Dermis blood vessel endothelial cell (primary cell): ENCODE measurements around the gene FYTTD1. TPM values are rescaled to one million over a fixed set of nuclear protein-coding genes. Genes with fewer than 3 reads are reported as not detected.

Experiments
- DNase-seq: peaks from one replicate; pipeline ENCODE4 v3.0.0; 2010
- total RNA-seq: library from RNA; depleted of rRNA; stranded (reverse); fragments of >200 nt; gene quantifications from 2 replicates; pipeline ENCODE4 v1.2.3, GENCODE V29; 2014

Gene FYTTD1
- total RNA-seq, 1 donor from 2014 or later: 73.2 TPM

- DNase-seq: no peak
Measured at GRCh38 chr3:197737749-197738462, 11.8 kb upstream of the FYTTD1 start.

DNA sequence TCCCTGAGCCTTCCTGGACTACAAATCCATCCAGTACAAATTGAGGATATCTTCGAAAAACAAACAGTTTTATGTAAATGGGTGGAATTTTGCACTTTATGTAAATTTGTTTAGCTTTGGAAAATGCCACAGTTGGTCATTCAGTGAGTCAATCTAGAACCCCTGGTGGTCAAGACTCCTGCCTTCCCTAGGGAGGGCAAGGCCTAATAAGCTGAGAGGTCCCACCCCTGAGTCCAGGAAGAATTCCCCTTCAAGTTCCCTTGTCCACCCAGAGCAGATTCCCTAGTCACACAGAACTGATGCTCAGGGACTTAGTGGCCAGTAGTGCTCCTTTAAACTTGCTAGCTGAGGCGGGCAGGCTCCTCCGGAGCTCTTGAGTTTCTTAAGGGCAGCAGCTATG lies 6.9 kb upstream of the FYTTD1 start:
- DNase-seq: no peak

- no peak for DNase-seq
Measured at GRCh38 chr3:197746209-197746608, 3.5 kb upstream of the FYTTD1 start.

- DNase-seq: no peak
Measured at GRCh38 chr3:197746801-197747237, 2.9 kb upstream of the FYTTD1 start.

- DNase-seq: no peak
Measured at GRCh38 chr3:197748597-197749314, 927 bp upstream of the FYTTD1 start.

DNA sequence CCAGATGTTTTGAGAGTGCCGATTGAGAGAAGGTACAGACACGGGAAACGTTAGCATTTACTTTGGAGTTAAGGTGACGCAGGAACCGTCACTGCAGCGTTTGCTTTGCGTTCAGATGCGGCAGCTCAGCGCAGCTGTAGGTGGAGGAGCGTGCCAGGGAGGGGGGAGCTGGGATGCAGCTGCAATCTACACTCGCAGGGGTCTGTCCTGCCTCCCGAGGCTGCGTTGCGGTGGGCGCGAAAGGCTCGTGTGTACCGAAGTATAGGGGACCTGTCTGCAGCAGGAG lies 425 bp upstream of the FYTTD1 start:
- DNase-seq: peak; percentile 64

GRCh38 chr3:197750396-197750831 lies 731 bp downstream of the FYTTD1 start:
- peak; percentile 82 for DNase-seq

DNA sequence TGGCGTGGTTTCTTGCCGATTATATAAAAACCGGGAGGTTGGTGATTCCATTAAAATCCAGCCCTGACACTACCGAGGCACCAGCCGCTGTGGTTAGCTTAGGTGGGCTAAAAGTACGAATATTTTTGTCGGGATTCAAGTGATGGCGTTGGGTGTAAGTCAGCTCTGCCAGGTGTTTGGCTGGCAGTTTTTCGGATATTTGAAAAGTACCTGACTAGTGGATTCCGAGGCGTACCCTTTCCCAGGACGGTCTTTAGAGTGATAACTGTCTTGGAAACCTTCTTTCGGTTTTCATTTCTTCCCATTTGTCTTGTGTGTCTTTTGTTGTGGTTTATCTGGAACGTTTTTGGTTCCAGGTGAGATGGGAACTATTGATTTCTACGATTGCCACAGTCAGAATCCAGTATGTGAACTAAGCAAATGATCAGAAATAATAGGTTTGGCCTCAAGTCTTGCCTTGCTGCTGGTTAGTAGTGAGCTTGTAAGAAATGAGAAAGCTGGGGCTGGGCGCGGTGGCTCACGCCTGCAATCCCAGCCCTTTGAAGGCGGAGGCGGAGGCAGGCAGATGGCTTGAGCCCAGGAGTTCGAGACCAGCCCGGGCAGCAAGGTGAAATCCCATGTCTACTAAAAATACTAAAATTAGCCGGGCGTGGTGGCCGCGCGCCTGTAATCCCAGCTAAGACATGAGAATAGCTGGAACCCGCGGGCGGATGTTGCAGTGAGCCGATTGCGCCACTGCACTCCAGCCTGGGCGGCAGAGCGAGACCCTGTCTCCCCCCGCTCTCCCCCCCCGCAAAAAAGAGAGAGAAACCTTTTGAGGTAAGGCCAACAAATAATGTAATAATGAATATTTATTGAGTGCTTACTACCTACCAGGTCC lies 1.4 kb downstream of the FYTTD1 start:
- peak; percentile 54 for DNase-seq

GRCh38 chr3:197752107-197752506 lies 2.4 kb downstream of the FYTTD1 start:
- DNase-seq: no peak

DNA sequence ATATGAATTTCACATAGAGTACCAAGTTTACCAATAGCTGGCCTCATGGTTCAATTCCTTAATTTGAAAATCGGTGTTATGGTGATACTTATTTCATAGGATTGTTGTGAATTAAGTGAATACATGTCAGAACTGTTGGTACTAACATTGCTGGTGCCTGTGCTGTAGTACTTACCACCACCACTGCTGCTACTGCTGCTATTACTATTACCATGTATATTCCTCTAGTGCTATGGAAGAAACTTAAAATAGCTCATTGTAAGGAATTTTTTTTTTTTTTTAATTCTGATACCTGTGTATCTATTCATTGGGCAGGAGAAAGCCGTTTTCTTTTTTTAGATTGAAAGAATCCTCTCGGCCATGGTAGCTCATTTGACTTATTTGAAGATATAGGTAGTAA lies 3.6 kb downstream of the FYTTD1 start:
- peak; percentile 23 for DNase-seq

GRCh38 chr3:197756704-197757103 lies 7.0 kb downstream of the FYTTD1 start:
- DNase-seq: no peak

GRCh38 chr3:197758512-197758911 lies 8.8 kb downstream of the FYTTD1 start:
- DNase-seq: no peak

DNA sequence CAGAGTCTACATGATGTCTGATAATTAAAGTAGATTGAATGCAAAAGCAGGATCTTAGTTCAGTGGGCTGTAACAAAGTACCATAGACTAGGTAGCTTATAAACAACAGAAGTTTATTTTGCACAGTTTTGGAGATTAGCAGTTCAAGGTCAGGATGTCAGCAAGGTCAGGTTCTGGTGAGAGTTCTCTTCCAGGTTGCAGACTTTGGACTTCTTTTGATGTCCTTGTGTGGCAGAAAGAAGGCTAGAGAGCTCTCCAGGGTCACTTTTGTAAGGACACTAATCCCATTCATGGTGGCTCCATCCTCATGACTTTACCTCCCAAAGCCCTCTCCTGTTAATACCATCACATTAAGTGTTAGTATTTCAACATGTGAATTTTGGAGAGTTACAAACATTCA lies 12.1 kb downstream of the FYTTD1 start:
- no peak for DNase-seq

- no peak for DNase-seq
Measured at GRCh38 chr3:197775317-197775716, 25.6 kb downstream of the FYTTD1 start.

DNA sequence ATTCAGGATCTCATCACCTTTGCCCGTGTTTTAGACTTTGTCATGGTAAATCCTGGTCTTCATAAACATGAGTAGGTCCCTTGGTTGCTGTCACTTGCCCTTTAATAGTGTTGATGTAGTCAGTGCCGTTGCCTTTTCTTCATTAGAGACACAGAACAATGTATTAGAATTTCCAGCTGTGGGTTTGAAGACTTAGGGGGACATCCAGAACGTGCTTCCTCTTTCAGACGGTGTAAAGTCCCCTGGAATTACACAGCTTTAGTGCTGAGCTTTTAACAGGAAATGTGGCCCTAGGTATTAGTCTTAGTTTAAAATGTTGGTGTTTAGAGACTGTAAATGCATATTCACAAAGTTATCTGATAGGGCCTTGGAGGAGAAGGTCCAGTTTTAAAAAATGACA lies 32.5 kb downstream of the FYTTD1 start:
- DNase-seq: no peak

GRCh38 chr3:197784019-197784585 lies 34.4 kb downstream of the FYTTD1 start:
- no peak for DNase-seq

- peak; percentile 16 for DNase-seq
Measured at GRCh38 chr3:197787412-197787811, 37.7 kb downstream of the FYTTD1 start.

DNA sequence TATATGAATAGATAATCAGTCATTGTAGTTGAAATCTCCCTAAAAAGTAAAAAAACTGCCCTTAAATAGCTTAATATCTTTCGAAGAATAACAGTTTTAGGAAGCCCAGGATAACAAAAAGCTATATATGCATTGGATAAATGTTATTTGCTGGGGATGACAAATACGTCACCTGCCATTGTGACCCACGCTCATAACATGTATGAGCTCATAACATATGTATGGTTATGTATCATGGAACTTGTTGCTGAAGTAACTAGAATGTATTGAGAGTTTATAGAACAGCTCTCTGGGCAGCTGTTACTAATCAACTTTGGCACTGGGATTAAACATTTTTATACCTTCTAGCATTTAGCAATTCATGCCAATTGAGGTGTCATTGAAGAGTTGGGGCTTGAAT lies 39.6 kb downstream of the FYTTD1 start:
- no peak for DNase-seq

DNA sequence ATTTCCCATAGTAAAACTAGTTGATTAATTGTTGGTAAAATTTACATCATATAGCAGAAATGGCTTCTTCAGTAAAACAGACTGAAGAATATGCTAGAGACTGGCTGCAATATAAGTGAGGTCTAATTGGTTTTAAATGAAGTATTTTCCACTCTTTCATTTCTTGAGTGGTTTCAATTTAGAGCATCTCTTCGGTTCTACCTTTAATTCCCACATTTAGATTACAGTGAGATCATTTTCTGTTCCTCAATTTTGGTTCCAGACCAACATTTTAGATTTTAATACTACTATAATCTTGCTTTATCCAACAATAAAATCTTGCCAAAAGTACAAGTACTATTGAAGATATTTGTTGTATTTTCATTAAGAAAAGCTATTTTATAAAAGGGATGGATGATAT lies 40.4 kb downstream of the FYTTD1 start:
- no peak for DNase-seq

DNA sequence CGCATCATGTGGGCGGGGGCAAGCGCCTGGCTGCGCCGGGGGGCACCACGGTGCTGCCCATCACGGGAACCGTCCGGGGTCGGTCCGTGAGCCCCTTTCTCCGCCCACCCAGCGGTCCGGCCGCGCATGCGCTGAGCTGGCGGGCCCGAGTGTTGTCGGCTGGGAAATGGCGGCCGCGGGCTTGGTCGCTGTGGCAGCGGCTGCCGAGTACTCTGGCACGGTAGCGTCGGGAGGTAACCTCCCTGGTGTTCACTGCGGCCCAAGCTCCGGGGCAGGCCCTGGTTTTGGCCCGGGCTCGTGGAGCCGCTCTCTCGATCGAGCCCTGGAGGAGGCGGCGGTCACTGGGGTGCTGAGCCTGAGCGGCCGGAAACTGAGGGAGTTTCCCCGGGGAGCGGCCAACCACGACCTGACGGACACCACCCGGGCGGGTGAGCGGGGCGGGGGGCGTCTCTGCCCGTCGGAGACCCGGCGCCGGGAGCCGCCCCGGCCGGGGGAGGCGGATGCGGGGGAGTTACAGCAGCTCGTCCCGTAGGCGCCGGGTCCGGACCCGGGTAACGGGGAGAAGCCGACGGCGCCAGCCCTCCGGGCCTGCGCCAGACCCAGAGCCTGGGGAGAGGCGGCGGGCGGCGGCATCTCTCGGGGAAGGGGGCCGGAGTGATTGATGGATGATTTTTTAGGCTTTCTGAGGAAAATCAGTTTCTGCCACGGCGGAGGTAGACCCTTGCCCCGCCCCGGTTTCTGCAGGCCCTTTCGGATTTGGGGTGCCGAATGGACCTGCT lies 41.6 kb downstream of the FYTTD1 start, which contains the start of gene LRCH3:
Gene LRCH3, plus strand, starts transcription at position 142 of the 779 bp plus-strand sequence. Its CDS starts 25 bp downstream, at position 167.
- peak; percentile 87 for DNase-seq

- DNase-seq: peak; percentile 59
Measured at GRCh38 chr3:197791892-197792647, 42.4 kb downstream of the FYTTD1 start.
